Uterus (tissue), 4 donors: Measurements from ENCODE around the gene PI16. TPM values are rescaled to one million over a fixed set of nuclear protein-coding genes. Genes with fewer than 3 reads are reported as not detected.

Experiments
- DNase-seq, 2 donors: peaks; one replicate each; pipeline ENCODE4 v3.0.0-alpha.2; 2019 to 2020
- H3K27ac ChIP-seq, 2 donors: fragments of 200-600 bp; sonication (generic); 1 replicate in 1 of 2; 2 replicates in 1 of 2; pipeline ENCODE4 v1.5.1; 2016 to 2018
- H3K27me3 ChIP-seq, 2 donors: fragments of 200-600 bp; sonication (generic); one replicate each; pipeline ENCODE4 v1.5.1; 2018 to 2019; ENCODE audit warnings: control low read depth in 1 of 2
- H3K36me3 ChIP-seq, 2 donors: fragments of 200-600 bp; sonication (generic); one replicate each; pipeline ENCODE4 v1.5.1; 2019; ENCODE audit warnings: control low read depth in 1 of 2
- H3K4me1 ChIP-seq, 2 donors: fragments of 200-600 bp; sonication (generic); one replicate each; pipeline ENCODE4 v1.5.1; 2018 to 2019; ENCODE audit warnings: control low read depth in 1 of 2
- H3K4me3 ChIP-seq, 2 donors: fragments of 200-600 bp; sonication (generic); 1 replicate in 1 of 2; 2 replicates in 1 of 2; pipeline ENCODE4 v1.5.1; 2018 to 2019; ENCODE audit warnings: mild to moderate bottlenecking in 1 of 2
- H3K9me3 ChIP-seq, 2 donors: fragments of 200-600 bp; sonication (generic); one replicate each; pipeline ENCODE4 v1.5.1; 2019; ENCODE audit warnings: control low read depth in 1 of 2
- POLR2A ChIP-seq, 2 donors: fragments of 450-650 bp; IDR thresholded peaks; one replicate each; pipeline ENCODE4 v1.6.1; 2016; ENCODE audit warnings: antibody characterized with exemption in 2 of 2, mild to moderate bottlenecking in 1 of 2, moderate library complexity in 1 of 2
- intact Hi-C: fragments of 100-400 bp; cut with DNase I; formaldehyde crosslinking; loops from one replicate; pipeline ENCODE4 v1.15.1; 2023; ENCODE audit warnings: low total_unique reads
- total RNA-seq, 4 donors: library from RNA; depleted of rRNA in 3 of 4; stranded (reverse); fragments of >200 nt in 3 of 4; gene quantifications; one replicate each; pipeline versions ENCODE4 v1.1.0 to v1.2.4, GENCODE V29; 2014 to 2023
- TF ChIP-seq, protein P1 (sequence below), 4 experiments: fragments of 200-600 bp in 2 of 4; fragments of 450-650 bp in 2 of 4; sonication (generic) in 2 of 4; IDR thresholded peaks; one replicate each; pipeline ENCODE4 v1.5.1; 2016 to 2019; ENCODE audit warnings: antibody characterized with exemption in 4 of 4, mild to moderate bottlenecking in 2 of 4, moderate library complexity in 1 of 4
- donor health status: DM: yes; HTN: yes; CAD: no.

The PI16 gene
- total RNA-seq, 4 donors from 2014 or later, result 1.2 to 32.4 (median 6.7) TPM

DNA sequence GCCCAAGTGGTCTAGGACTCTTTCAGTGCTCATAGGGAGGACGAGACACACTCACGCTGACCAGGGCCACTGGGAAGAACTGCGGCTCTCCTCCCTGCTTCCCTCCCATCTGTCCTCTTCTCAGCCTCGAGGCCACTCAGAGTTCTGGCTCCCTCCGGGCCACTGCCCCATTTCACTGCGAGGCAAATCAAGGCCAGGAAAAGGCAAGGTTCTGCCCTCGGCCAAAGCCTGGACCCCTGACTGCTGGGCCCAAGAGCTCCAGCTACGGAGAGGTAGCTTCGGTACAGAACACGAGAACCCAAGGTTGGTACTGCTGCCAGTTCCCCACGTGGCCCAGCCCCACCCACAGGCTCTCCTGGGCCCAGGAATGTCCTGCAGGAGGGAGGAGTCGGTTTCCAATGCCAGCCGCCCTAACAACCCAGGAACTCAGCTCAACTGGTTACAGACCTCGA is 14.7 kb downstream of the PI16 start:
- DNase-seq, result no peak
- no peak overlapping the region for H3K4me3 ChIP-seq
- H3K4me1 ChIP-seq, result no peaks in the 10 kb centered on the region
- H3K9me3 ChIP-seq, result no peaks in the 10 kb centered on the region
- no peak for TF ChIP-seq POLR2A (IDR thresholded peaks at IDR 0.05)
- TF ChIP-seq, protein P1, sequence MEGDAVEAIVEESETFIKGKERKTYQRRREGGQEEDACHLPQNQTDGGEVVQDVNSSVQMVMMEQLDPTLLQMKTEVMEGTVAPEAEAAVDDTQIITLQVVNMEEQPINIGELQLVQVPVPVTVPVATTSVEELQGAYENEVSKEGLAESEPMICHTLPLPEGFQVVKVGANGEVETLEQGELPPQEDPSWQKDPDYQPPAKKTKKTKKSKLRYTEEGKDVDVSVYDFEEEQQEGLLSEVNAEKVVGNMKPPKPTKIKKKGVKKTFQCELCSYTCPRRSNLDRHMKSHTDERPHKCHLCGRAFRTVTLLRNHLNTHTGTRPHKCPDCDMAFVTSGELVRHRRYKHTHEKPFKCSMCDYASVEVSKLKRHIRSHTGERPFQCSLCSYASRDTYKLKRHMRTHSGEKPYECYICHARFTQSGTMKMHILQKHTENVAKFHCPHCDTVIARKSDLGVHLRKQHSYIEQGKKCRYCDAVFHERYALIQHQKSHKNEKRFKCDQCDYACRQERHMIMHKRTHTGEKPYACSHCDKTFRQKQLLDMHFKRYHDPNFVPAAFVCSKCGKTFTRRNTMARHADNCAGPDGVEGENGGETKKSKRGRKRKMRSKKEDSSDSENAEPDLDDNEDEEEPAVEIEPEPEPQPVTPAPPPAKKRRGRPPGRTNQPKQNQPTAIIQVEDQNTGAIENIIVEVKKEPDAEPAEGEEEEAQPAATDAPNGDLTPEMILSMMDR (IDR thresholded peaks at IDR 0.05), result no peak
- intact Hi-C loops, result no loop called here
- no peak overlapping the region for H3K27ac ChIP-seq
- no peaks in the 10 kb centered on the region for H3K27me3 ChIP-seq
- no peaks in the 10 kb centered on the region for H3K36me3 ChIP-seq

DNA sequence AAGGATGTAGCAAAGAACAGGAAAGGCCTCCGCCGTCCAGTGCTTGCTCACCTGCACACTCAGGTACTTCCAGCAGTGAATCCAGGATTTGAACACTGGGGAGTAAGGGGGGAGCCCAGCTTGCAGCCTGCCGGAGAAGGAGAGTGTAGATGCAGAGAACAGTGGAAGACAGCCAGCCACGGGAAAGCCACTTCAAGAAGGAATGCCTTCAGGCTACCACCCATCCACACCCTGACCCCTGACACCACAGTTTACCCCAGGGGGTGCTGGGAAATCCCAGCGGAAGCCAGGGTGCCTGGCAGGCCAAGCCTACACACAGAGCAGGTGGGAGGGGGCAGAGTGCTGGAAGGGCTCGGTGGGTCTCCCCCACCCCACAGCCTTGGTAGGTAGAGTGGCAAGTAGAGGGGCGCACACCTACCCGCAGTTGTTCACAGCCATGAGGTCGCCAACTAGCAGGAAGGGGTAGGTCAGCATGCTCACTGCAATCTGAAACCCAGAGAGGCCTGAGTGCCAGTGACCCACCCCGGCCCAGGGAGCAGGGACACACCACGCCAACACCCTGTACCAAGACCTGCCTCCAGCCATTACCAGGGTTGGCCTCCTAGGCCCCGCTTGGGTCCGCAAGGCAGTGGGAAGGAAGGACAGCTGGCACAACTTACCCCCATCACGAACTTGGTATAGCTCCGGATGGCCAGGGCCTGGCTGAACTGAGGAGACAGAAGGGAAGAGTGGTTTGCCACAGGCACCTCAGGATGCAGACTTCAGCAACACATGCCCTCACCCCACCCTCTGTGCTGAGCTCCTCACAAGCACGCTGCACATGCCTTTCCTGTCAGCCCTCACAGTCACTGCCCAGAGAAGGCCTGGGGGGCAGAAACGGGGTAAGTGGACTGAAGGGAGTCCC is 15.7 kb downstream of the PI16 start:
- DNase-seq, result no peak
- H3K27me3 ChIP-seq, result no peaks in the 10 kb centered on the region
- intact Hi-C loops, result no loop called here
- H3K27ac ChIP-seq, result no peak overlapping the region
- H3K9me3 ChIP-seq, result no peaks in the 10 kb centered on the region
- H3K4me3 ChIP-seq, result no peak overlapping the region
- no peaks in the 10 kb centered on the region for H3K4me1 ChIP-seq
- no peaks in the 10 kb centered on the region for H3K36me3 ChIP-seq
- no peak for TF ChIP-seq POLR2A (IDR thresholded peaks at IDR 0.05)
- TF ChIP-seq, protein P1 (IDR thresholded peaks at IDR 0.05), result no peak

GRCh38 chr6:36970892-36971842 is 16.6 kb downstream of the PI16 start:
- H3K27me3 ChIP-seq, result no peaks in the 10 kb centered on the region
- DNase-seq, result no peak
- H3K27ac ChIP-seq, result no peak overlapping the region
- no peaks in the 10 kb centered on the region for H3K36me3 ChIP-seq
- no peak overlapping the region for H3K4me3 ChIP-seq
- intact Hi-C loops, result no loop called here
- H3K9me3 ChIP-seq, result no peaks in the 10 kb centered on the region
- TF ChIP-seq, protein P1 (IDR thresholded peaks at IDR 0.05), result no peak
- TF ChIP-seq POLR2A (IDR thresholded peaks at IDR 0.05), result no peak
- no peaks in the 10 kb centered on the region for H3K4me1 ChIP-seq

GRCh38 chr6:36971921-36972673 is 17.6 kb downstream of the PI16 start:
- peak overlapping the region in 1 of 2 donors; percentile 20 for H3K27ac ChIP-seq
- DNase-seq, result no peak
- intact Hi-C loops, result no loop called here
- no peaks in the 10 kb centered on the region for H3K4me1 ChIP-seq
- TF ChIP-seq POLR2A (IDR thresholded peaks at IDR 0.05), result no peak
- TF ChIP-seq, protein P1 (IDR thresholded peaks at IDR 0.05), result no peak
- H3K27me3 ChIP-seq, result no peaks in the 10 kb centered on the region
- no peaks in the 10 kb centered on the region for H3K9me3 ChIP-seq
- H3K36me3 ChIP-seq, result no peaks in the 10 kb centered on the region
- H3K4me3 ChIP-seq, result no peak overlapping the region
